ENCODE measurements around the gene MFSD11.
A peak's percentile ranks its signal among the peaks of the same experiment; 100 is the strongest.
"Not testable (repeated sequence)": the region's sequence is repeated elsewhere in the genome, so short reads cannot be mapped to it uniquely, and the experiment has no call there.

Gene MFSD11

GRCh38 chr17:76752006-76752405 lies 14.1 kb downstream of the MFSD11 start:
- DNase-seq, result peak; percentile 32

GRCh38 chr17:76753061-76753961 lies 15.4 kb downstream of the MFSD11 start:
- peak; percentile 28 for DNase-seq

GRCh38 chr17:76755285-76755684 lies 17.4 kb downstream of the MFSD11 start:
- DNase-seq, result no peak

- no peak for DNase-seq
Measured at GRCh38 chr17:76757256-76757655, 19.3 kb downstream of the MFSD11 start.

- DNase-seq, result no peak
Measured at GRCh38 chr17:76758570-76758969, 20.7 kb downstream of the MFSD11 start.

- peak; percentile 48 for DNase-seq
Measured at GRCh38 chr17:76772842-76773525, 35.1 kb downstream of the MFSD11 start.

GRCh38 chr17:76775021-76775600 lies 37.2 kb downstream of the MFSD11 start:
- no peak for DNase-seq

- DNase-seq, result no peak
Measured at GRCh38 chr17:76781056-76781982, 43.4 kb downstream of the MFSD11 start.

GRCh38 chr17:76783146-76783545 lies 45.2 kb downstream of the MFSD11 start:
- no peak for DNase-seq

- no peak for DNase-seq
Measured at GRCh38 chr17:76784926-76785325, 47.0 kb downstream of the MFSD11 start.

- DNase-seq, result not testable (repeated sequence)
Measured at GRCh38 chr17:76787866-76788265, 49.9 kb downstream of the MFSD11 start.

- DNase-seq, result no peak
Measured at GRCh38 chr17:76789235-76789788, 51.4 kb downstream of the MFSD11 start.

- peak; percentile 49 for DNase-seq
Measured at GRCh38 chr17:76791053-76791980, 53.4 kb downstream of the MFSD11 start.

- no peak for DNase-seq
Measured at GRCh38 chr17:76792348-76792747, 54.4 kb downstream of the MFSD11 start.

GRCh38 chr17:76793775-76794174 lies 55.9 kb downstream of the MFSD11 start:
- DNase-seq, result peak; percentile 28

- DNase-seq, result no peak
Measured at GRCh38 chr17:76796081-76796480, 58.2 kb downstream of the MFSD11 start.

GRCh38 chr17:76797241-76797840 lies 59.4 kb downstream of the MFSD11 start:
- no peak for DNase-seq

GRCh38 chr17:76801706-76802105 lies 63.8 kb downstream of the MFSD11 start:
- DNase-seq, result no peak

- no peak for DNase-seq
Measured at GRCh38 chr17:76805319-76805718, 67.4 kb downstream of the MFSD11 start.

- not testable (repeated sequence) for DNase-seq
Measured at GRCh38 chr17:76806151-76806550, 68.2 kb downstream of the MFSD11 start.

GRCh38 chr17:76806767-76807166 lies 68.8 kb downstream of the MFSD11 start:
- DNase-seq, result not testable (repeated sequence)
